Activated CD4-positive, alpha-beta T cell treated with anti-CD3 and anti-CD28 coated beads for 36 hours (primary cell): ENCODE measurements around the gene GNG4. TPM values are rescaled to one million over a fixed set of nuclear protein-coding genes. Genes with fewer than 3 reads are reported as not detected.

Experiments used
- ATAC-seq: fragments of 200-7000 bp; cut with Tn5 transposase; one replicate; pipeline ENCODE4 v1.10.0; 2021; ENCODE audit warnings: mild to moderate bottlenecking, moderate library complexity
- CTCF ChIA-PET: fragments of 350-600 bp; sonication (Branson Sonifier 250); formaldehyde crosslinking; loops from one replicate; lab custom pipeline; 2021; ENCODE audit warnings: antibody characterized with exemption; lab: Charles Lee
- POLR2A ChIA-PET: fragments of 350-600 bp; sonication (Branson Sonifier 250); formaldehyde crosslinking; loops from one replicate; lab custom pipeline; 2021; ENCODE audit warnings: antibody characterized with exemption, inconsistent platforms; lab: Charles Lee
- DNase-seq: peaks from one replicate; pipeline ENCODE4 v3.0.0-alpha.2; 2020
- H3K27ac Mint-ChIP-seq: one replicate; pipeline ENCODE4 v1.8.0; 2021; ENCODE audit warnings: mixed read lengths
- H3K27me3 Mint-ChIP-seq: one replicate; pipeline ENCODE4 v1.8.0; 2021; ENCODE audit warnings: mixed read lengths
- H3K36me3 Mint-ChIP-seq: one replicate; pipeline ENCODE4 v1.8.0; 2021; ENCODE audit warnings: low read depth, mixed read lengths
- H3K4me1 Mint-ChIP-seq: one replicate; pipeline ENCODE4 v1.8.0; 2021; ENCODE audit warnings: mixed read lengths
- H3K4me3 Mint-ChIP-seq: one replicate; pipeline ENCODE4 v1.8.0; 2021; ENCODE audit warnings: mild to moderate bottlenecking, moderate library complexity, mixed read lengths
- H3K9me3 Mint-ChIP-seq: one replicate; pipeline ENCODE4 v1.8.0; 2021; ENCODE audit warnings: low read depth, mixed read lengths
- intact Hi-C, 2 experiments: fragments of 100-400 bp; cut with DNase I in 1 of 2; cut with micrococcal nuclease in 1 of 2; formaldehyde crosslinking; loops; one replicate each; pipeline versions ENCODE4 v1.14.2 to v1.15.1; 2022 to 2024; cut with DNase I, micrococcal nuclease
- total RNA-seq, 2 experiments: library from RNA; stranded (reverse); gene quantifications; one replicate each; pipeline ENCODE4 v1.2.3, GENCODE V29; 2021

GNG4 gene
- 1 to 10 TPM in 1 of 2 experiments, under 1 TPM in 1; 0.98 to 1.7 TPM for total RNA-seq

DNA sequence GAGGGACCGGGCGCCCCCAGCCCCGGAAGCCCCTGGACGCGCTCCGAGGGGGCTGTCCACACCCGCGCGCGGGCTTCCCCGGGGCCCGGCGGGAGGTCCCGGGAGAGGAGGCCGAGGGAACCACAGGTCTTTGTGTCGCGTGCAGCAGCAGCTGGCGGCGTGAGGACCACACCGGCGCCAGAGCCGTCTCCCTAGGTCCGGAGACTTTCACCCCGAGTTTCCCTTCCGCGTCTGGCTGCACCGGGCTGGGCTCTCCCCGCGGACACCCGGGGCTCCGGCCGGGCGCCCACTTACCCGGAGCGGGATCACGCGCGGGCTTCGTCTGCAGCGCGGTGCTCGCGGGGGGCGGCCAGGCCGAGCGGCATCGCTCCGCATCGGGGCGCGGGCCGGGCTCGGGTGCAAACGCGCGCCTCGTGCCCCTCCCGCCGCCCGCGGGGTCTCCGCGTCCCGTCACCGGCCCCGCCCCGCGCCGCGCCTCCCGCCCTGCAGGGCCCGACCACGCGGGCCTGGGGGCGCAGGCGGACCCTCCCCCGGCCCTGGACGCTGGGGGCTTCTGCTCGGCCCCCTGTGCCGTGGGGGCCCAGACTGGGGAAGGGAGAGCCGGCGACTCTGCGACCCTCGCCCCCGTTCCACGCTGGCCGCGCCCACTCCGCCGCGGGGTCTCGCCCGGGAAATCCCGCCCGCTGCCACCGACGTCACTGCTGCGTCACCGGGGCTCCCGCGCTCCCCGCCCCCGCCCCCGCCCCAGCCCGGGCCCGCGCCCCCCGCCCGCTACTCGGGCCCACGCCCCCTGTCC lies at the start of gene GNG4:
TSS of gene GNG4 (minus strand) at position 417 of the 796 bp plus-strand sequence. CDS start 65,946 bp downstream, outside the sequence.
- peaks cover 58% of the 10 kb centered on the region for H3K27me3 Mint-ChIP-seq
- peak within 1 kb of the TSS; percentile 73 for H3K4me3 Mint-ChIP-seq
- CTCF ChIA-PET, result interaction anchor here (0.6 to 0.9 kb wide), 2 partner anchors 9 to 379 kb away, joined by 3 to 9 read pairs; no protein-coding TSS in a partner anchor

DNA sequence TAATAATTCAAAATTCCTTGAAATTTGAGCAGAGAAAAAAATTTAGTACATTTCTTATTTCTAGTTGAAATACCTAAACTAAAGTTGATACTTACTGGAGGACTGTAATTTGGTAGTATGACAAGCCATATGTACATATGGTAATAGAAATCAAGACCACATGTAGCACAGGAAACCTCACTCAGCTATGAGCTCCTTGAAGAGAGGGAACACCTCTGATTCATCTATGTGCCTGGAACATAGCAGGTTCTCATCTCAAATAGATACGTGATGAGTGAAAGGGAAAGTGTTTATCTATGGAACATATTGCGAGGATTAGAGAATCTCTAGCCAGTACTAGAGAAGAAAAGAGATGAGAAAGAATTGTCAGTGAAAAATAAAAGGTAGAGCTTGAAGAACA lies 47.9 kb upstream of the GNG4 start:
- ChIA-PET CTCF (interaction anchor here (0.7 to 1.5 kb wide), 7 partner anchors 56 to 274 kb away, joined by 3 to 4 read pairs (median 3); no protein-coding TSS in a partner anchor), POLR2A (interaction anchor here (0.6 to 0.9 kb wide), 3 partner anchors 20 to 420 kb away, joined by 3 to 7 read pairs (median 3); partner anchors contain the start of gene B3GALNT2)
- H3K4me3 Mint-ChIP-seq, result no peak overlapping the region
- H3K27me3 Mint-ChIP-seq, result no peaks in the 10 kb centered on the region
- peaks cover 17% of the 10 kb centered on the region for H3K4me1 Mint-ChIP-seq
- H3K36me3 Mint-ChIP-seq, result peaks cover 58% of the 10 kb centered on the region
- intact Hi-C loops, result loop anchor here in 1 of 2 experiments (1.0 to 5.0 kb wide), 6 partner anchors 55 to 491 kb away; partner anchors contain the start of gene B3GALNT2
- peak overlapping the region; percentile 85 for H3K27ac Mint-ChIP-seq
- DNase-seq, result no peak
- no peaks in the 10 kb centered on the region for H3K9me3 Mint-ChIP-seq
- ATAC-seq, result peak; percentile 100

More for the DNA sequence above, at the start of gene GNG4:
- Mint-ChIP-seq H3K36me3 (peaks cover 1% of the 10 kb centered on the region), H3K27ac (peak within 1 kb of the TSS; percentile 59), H3K9me3 (no peaks in the 10 kb centered on the region), H3K4me1 (peaks cover 9% of the 10 kb centered on the region)
- intact Hi-C loops, result no loop called here
- POLR2A ChIA-PET, result interaction anchor here (0.6 kb wide), 1 partner anchor 485 kb away, joined by 4 read pairs; no protein-coding TSS in a partner anchor
- DNase-seq (peak; percentile 56), ATAC-seq (peak; percentile 42)

DNA sequence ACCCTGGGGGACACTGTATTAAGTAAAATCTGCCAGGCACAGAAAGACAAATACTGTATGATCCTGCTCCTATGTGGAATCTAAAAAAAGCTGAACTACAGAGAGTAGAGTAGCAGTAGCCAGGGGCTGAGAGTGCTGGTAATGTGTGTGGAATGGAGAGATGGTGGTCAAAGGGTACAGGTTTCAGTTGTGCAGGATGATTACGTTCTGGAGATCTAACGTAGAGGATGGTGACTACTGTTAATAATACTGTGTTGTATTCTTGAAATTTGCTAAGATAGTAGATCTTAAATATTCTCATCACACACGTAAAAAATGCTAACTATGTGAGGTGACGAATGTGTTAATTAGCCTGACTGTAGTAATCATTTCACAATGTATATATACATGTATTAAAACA lies 39.8 kb upstream of the GNG4 start:
- H3K4me3 Mint-ChIP-seq, result no peak overlapping the region
- DNase-seq, result no peak
- H3K9me3 Mint-ChIP-seq, result no peaks in the 10 kb centered on the region
- H3K36me3 Mint-ChIP-seq, result peaks cover 46% of the 10 kb centered on the region
- POLR2A ChIA-PET, result no interaction called here
- H3K27me3 Mint-ChIP-seq, result no peaks in the 10 kb centered on the region
- no peak overlapping the region for H3K27ac Mint-ChIP-seq
- H3K4me1 Mint-ChIP-seq, result no peaks in the 10 kb centered on the region
- CTCF ChIA-PET, result interaction anchor here (0.6 kb wide), 1 partner anchor 306 kb away, joined by 3 read pairs; no protein-coding TSS in a partner anchor
- no peak for ATAC-seq
- intact Hi-C loops, result no loop called here

DNA sequence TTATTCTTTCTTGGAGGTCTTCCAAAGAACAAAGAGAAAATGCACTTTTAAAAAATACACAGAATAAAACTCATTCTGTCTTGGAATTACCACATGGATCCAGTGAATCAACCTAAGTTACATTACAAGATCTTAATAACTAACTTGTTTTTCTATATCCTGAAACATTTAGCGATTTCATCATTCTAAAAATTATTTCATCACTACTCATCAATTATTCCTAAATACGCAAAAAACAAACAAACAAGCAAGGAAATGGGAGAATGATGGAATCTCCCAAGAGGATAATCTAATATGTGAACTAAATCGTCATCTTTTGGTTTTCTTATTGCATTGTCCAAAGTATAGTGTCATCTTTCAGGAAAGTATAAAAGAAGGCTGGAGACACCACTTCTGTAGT lies 38.5 kb upstream of the GNG4 start:
- CTCF ChIA-PET, result no interaction called here
- Mint-ChIP-seq H3K27ac (no peak overlapping the region), H3K36me3 (peaks cover 46% of the 10 kb centered on the region), H3K4me1 (no peaks in the 10 kb centered on the region), H3K27me3 (no peaks in the 10 kb centered on the region), H3K9me3 (no peaks in the 10 kb centered on the region), H3K4me3 (no peak overlapping the region)
- ATAC-seq, result no peak
- intact Hi-C loops, result no loop called here
- no peak for DNase-seq
- POLR2A ChIA-PET, result no interaction called here

DNA sequence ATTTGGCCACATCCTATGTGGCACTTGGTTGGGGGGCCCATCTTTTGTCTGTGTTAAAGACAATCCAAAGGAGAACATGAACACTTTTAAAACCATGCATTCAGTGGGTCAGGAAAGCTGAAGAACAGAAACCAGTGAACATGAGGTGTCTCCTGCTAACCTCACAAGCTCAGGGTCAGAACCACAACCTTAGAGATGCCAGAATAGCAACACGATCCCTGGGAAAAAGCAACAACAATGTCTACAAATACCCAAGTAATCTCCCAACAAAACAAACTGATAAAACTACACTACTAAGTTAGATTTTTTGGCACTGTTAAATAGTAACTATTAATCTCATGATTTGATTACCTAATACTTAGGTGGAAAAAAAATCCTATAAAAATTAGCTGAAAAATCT lies 34.1 kb upstream of the GNG4 start:
- Mint-ChIP-seq H3K9me3 (no peaks in the 10 kb centered on the region), H3K27me3 (no peaks in the 10 kb centered on the region), H3K4me3 (no peak overlapping the region), H3K36me3 (peaks cover 43% of the 10 kb centered on the region), H3K27ac (no peak overlapping the region), H3K4me1 (no peaks in the 10 kb centered on the region)
- ATAC-seq (no peak), DNase-seq (no peak)
- intact Hi-C loops, result no loop called here
- ChIA-PET CTCF (interaction anchor here (0.6 to 1.0 kb wide), 3 partner anchors 20 to 211 kb away, joined by 3 read pairs; no protein-coding TSS in a partner anchor), POLR2A (no interaction called here)

DNA sequence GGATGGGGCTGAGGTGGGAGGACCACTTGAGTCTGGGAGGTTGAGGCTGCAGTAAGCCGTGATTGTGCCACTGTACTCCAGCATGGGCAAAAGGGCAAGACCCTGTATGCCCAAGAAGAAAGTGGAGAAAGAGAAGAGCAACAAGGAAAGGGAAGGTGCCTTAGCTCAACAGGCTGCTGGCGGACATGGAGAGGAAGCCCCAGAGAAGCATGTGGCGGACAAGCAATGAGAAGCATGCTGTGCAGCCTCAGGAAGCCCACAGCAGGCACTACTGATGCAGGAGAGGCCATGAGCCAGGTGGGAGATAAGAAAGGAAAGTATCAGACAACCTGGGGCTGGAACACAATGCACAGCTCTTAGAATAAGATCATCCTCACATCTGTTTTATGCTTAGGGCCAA lies 32.6 kb upstream of the GNG4 start:
- Mint-ChIP-seq H3K9me3 (no peaks in the 10 kb centered on the region), H3K27me3 (no peaks in the 10 kb centered on the region), H3K4me1 (no peaks in the 10 kb centered on the region), H3K27ac (no peak overlapping the region), H3K36me3 (peaks cover 35% of the 10 kb centered on the region), H3K4me3 (no peak overlapping the region)
- POLR2A ChIA-PET, result no interaction called here
- DNase-seq (no peak), ATAC-seq (no peak)
- CTCF ChIA-PET, result interaction anchor here (0.6 to 1.1 kb wide), 3 partner anchors 16 to 103 kb away, joined by 3 read pairs; no protein-coding TSS in a partner anchor
- intact Hi-C loops, result no loop called here

DNA sequence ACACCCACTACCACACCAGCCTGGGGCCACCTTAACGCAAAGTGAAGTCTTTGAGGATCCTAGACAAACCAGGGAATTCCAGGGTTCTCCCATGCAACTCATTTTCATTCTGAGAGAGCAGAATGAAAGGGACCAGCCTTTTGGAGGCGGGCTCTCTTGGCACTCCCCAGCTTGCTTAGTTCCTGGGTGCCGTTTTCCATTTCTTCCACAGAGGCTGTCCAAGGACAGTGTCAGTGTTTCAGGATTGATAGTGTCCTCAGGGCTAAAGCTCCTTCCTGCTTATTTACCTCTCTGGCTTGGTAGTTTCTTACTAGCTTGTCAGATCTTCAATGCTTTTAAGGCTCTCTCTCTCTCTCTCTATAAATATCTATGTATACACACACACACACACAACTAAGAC lies 30.1 kb upstream of the GNG4 start:
- DNase-seq (no peak), ATAC-seq (no peak)
- Mint-ChIP-seq H3K4me1 (no peaks in the 10 kb centered on the region), H3K36me3 (peaks cover 49% of the 10 kb centered on the region), H3K27ac (no peak overlapping the region), H3K27me3 (no peaks in the 10 kb centered on the region), H3K9me3 (peaks cover 15% of the 10 kb centered on the region), H3K4me3 (no peak overlapping the region)
- CTCF ChIA-PET, result interaction anchor here (1.4 kb wide), 1 partner anchor 78 kb away, joined by 3 read pairs; no protein-coding TSS in a partner anchor
- POLR2A ChIA-PET, result no interaction called here
- intact Hi-C loops, result no loop called here

DNA sequence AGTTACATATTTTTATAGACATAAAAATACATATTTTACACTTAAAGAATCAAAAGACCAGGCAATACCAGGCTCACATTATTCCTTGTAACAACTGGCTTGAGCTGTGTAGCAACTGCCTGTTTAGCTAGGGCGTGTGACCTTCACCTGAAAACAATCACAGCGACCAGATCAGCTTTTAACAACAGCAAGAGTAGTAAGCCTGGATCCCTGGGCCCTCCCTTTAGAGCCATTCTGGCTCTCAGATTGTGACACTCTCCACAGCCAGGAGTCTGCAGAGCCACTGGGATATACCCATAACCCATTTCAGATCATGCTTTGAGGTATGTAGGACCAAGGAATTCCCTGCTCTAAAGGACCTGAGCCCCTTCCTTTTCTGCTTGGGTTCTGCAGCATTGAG lies 29.4 kb upstream of the GNG4 start:
- Mint-ChIP-seq H3K27me3 (no peaks in the 10 kb centered on the region), H3K36me3 (peaks cover 51% of the 10 kb centered on the region), H3K27ac (no peak overlapping the region), H3K4me1 (no peaks in the 10 kb centered on the region), H3K9me3 (peaks cover 15% of the 10 kb centered on the region), H3K4me3 (no peak overlapping the region)
- ChIA-PET CTCF (interaction anchor here (0.6 to 1.4 kb wide), 4 partner anchors 16 to 985 kb away, joined by 3 read pairs; no protein-coding TSS in a partner anchor), POLR2A (no interaction called here)
- no peak for DNase-seq
- intact Hi-C loops, result no loop called here
- ATAC-seq, result no peak

DNA sequence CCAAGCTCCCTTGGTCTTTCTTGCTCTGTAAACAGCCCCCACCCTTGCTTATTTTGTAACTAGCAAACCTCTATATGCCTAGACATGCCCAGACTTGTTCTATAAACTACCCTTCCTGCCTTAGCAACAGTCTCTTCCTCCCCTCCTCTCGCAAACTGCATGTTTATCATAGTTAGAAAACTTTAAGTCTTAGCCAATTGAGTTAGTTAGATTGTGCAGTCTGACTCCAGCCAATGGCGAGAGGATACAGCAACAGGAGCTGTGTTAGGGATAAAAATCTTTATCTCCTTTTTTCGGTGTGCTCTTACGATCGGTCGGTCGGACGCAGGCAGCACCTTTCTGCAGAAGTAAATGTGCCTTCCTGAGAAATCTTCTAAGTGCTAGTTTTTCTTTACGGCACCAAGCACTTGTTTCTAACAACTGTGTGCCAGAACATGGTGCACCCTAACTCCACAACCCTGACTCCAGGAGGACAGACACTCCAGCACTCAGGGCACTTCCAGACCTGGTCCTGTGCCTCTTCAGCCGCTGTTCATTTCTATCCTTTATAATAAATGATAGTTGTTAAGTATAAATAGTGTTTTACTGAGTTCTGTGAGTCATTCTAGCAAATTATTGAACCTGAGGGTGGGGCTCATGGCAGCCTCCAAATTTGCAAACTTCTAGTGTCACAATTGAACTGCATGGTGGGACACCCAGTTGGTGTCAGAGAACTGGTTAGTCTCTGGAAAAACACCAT lies 25.7 kb upstream of the GNG4 start:
- H3K4me1 Mint-ChIP-seq, result no peaks in the 10 kb centered on the region
- ATAC-seq (no peak), DNase-seq (no peak)
- no peak overlapping the region for H3K27ac Mint-ChIP-seq
- intact Hi-C loops, result no loop called here
- no peaks in the 10 kb centered on the region for H3K27me3 Mint-ChIP-seq
- no peak overlapping the region for H3K4me3 Mint-ChIP-seq
- ChIA-PET POLR2A (no interaction called here), CTCF (no interaction called here)
- H3K9me3 Mint-ChIP-seq, result peaks cover 43% of the 10 kb centered on the region
- peaks cover 68% of the 10 kb centered on the region for H3K36me3 Mint-ChIP-seq

DNA sequence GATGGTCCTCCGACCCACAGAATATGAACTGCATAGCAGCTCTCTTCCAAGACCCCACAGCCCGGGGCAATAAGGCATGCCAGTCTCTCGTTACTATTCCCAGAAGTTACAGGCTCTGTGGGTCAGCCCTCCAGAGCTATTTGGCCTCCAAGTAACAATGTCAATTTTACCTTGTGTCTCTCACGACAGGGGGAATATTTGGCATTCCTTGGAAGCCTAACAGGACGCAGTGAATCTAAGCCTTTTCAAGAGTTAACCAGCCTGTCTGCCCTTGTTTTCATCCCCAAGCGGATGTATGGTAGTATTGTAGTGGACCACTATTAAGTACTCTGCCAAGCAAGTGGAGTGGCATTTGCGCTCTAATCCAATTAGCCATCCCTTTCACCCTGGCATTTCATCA lies 24.4 kb upstream of the GNG4 start:
- intact Hi-C loops, result no loop called here
- Mint-ChIP-seq H3K4me1 (no peaks in the 10 kb centered on the region), H3K4me3 (no peak overlapping the region), H3K27me3 (no peaks in the 10 kb centered on the region), H3K27ac (no peak overlapping the region), H3K36me3 (peaks cover 77% of the 10 kb centered on the region), H3K9me3 (peaks cover 51% of the 10 kb centered on the region)
- DNase-seq (no peak), ATAC-seq (no peak)
- POLR2A ChIA-PET, result interaction anchor here (0.6 kb wide), 1 partner anchor 91 kb away, joined by 6 read pairs; no protein-coding TSS in a partner anchor
- CTCF ChIA-PET, result no interaction called here

DNA sequence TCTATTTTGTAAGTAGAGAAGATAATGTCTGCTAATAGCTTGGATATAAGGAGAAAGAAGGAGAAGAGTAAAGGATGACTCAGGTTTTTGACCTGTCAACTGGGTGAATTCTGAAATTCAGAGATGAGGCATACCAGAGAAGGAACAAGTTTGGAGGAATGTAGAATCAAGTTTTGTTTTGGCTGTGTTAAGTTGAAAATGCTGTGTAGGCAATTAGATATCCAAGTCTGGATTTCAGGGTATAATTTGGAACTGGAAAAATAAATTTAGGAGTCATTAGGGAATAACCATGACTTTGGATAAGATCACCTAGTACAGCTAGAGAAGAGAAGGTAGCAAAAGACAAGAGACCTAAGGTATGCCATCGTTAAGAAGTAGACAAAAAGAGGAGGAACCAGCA lies 22.4 kb upstream of the GNG4 start:
- ChIA-PET POLR2A (interaction anchor here (0.5 kb wide), 1 partner anchor 17 kb away, joined by 4 read pairs; no protein-coding TSS in a partner anchor), CTCF (interaction anchor here (1.0 kb wide), 1 partner anchor 171 kb away, joined by 3 read pairs; no protein-coding TSS in a partner anchor)
- peaks cover 51% of the 10 kb centered on the region for H3K9me3 Mint-ChIP-seq
- DNase-seq (no peak), ATAC-seq (no peak)
- no peak overlapping the region for H3K4me3 Mint-ChIP-seq
- no peaks in the 10 kb centered on the region for H3K27me3 Mint-ChIP-seq
- H3K36me3 Mint-ChIP-seq, result peaks cover 80% of the 10 kb centered on the region
- no peak overlapping the region for H3K27ac Mint-ChIP-seq
- no peaks in the 10 kb centered on the region for H3K4me1 Mint-ChIP-seq
- intact Hi-C loops, result no loop called here
